GM18505 (cell line): ENCODE measurements around the gene FAM98C.
"Not testable (repeated sequence)": the region's sequence is repeated elsewhere in the genome, so short reads cannot be mapped to it uniquely, and the experiment has no call there.

Experiments used
- ATAC-seq: cut with Tn5 transposase; IDR thresholded peaks from one replicate; pipeline ENCODE4 v1.9.1; 2021; ENCODE audit not compliant: unreplicated experiment
- POLR2A ChIP-seq: IDR thresholded peaks from 4 replicates; pipeline ENCODE4 v1.6.1; 2011; ENCODE audit warnings: borderline replicate concordance; ENCODE audit not compliant: insufficient read depth, insufficient read length; ENCODE audit errors: extremely low read depth

Gene FAM98C

DNA sequence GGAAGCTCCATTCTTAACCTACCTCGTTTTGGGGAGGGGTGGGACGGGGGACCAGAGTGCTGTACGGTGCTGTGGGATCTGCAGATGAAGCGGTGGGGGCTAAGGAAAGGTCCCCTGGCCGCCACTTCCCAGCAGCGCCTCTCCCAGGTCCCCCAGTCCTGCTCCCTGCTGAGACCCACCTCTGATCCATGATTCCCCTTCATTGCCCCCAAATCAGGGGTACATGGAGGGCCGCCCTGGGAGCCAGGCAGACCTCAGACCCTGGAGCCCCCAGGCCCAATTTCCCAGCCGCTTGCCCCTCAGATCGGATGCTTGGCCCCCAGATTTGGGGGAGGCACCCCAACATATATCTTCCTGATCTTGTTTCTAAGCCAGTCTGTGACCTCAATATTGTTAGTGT, 3.8 kb upstream of the FAM98C start:
- TF ChIP-seq POLR2A: no peak
- no peak for ATAC-seq

DNA sequence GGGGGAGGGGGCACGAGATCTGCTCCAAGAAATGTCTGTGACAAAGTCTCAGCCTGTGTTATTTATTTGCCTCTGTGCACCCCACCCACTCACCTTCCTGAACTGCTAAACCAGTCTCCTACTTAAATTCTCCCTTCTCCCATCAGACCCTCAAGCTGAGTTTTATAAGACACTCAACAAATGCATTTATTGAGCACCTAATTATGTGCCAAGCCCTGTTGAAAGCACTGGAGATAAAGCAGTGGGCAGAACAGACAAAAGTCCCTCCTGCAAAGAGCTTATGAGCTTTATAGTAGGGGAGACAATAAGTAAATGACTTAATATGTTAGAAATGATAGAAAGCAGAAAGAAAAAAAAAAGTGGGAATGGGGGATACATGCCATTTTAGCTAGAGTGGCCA, 3.4 kb upstream of the FAM98C start:
- no peak for TF ChIP-seq POLR2A
- ATAC-seq: no peak

DNA sequence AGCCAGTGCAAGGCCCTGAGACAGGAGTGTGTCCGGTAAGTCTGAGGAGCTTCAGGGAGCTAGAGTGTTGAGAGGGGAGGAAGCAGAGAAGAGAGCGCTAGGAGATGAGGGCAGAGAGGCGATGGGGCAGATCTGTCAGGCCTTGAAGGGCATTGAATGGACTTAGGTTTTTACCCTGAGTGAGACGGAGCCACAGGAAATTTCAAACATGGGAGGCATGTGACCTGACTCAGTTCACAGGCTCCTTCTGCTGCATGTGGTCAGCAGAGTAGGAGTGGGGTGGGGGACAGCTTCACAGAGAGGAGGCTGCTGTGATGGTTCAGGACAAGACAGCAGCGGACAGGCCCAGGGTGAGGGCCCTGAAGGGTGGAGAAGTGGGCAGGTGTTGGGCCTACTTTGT, 2.5 kb upstream of the FAM98C start:
- ATAC-seq: no peak
- no peak for TF ChIP-seq POLR2A

DNA sequence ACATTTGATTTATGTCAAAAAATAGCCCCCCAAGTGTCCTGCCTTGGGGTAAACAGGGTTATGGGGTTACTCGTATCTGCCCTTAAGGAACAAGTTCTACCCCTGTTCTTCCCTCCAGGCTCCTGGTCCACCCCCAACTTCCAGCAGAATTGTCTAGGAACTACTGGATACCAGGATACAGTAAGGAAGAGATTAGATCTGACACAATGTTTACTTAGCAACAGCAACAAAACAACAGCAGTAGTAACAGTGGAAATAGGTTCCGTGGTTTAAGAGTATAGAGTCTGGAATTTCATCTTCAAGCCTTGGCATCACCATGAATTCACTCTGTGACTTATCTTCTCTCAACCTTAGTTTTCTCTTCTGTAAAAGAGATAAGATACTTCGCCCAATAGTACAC, 1.7 kb upstream of the FAM98C start:
- no peak for ATAC-seq
- TF ChIP-seq POLR2A: no peak

DNA sequence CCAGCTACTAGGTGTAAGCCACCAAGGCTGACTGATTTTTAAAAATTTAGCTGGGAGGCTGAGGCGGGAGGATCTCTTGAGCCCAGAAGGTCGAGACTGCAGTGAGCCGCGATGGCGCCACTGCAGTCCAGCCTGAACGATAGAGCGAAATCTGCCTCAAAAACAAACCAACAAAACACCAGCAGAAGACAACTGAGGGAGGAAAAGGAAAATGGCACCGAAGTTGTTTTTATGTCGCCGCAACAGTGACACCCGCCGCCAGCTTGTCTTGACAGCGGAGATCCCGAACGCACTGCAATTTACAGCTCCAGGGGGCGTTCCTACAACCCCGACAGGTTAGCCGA, 298 bp upstream of the FAM98C start:
- peak; percentile 39 for TF ChIP-seq POLR2A
- no peak for ATAC-seq

DNA sequence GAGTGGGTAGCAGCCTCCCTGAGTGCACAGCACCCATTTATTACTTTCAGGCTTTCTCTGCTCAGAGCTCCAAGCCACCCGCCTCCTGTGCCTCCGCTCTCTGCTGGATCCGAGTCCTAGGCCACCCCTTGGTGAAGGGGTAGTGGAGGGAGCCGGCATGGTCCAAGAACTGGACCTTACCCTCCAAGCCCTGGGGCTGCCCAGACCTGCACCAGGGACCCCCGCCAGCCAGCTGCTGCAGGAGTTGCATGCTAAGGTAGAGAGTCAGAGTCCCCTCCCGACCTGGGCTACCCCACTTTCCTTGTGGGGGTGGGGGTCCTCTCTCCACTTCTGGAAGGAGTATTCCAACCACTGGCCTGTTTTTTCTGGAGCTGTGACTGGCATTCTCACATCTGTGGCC, 2.0 kb downstream of the FAM98C start:
- ATAC-seq: no peak

DNA sequence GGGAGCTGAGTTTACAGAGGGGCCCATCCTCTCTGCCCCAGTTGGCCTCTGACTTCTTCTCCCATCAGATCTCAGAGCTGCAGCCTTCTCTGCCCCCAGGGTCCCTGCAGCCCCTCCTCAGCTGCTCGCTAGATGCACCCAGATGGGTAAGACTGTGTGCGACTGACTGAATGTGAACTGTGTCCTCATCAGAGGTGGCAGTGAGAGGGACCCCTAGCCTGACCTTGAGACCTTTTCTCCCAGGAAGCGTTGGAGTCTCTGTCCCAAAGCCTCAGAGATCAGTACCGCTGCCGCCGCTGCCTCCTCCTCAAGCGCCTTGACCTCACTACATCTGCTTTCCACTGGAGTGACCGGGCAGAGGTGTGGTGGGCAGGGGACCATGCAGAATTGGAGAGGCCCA, 2.4 kb downstream of the FAM98C start:
- no peak for TF ChIP-seq POLR2A

More for the DNA sequence above, 2.0 kb downstream of the FAM98C start:
- TF ChIP-seq POLR2A: no peak

DNA sequence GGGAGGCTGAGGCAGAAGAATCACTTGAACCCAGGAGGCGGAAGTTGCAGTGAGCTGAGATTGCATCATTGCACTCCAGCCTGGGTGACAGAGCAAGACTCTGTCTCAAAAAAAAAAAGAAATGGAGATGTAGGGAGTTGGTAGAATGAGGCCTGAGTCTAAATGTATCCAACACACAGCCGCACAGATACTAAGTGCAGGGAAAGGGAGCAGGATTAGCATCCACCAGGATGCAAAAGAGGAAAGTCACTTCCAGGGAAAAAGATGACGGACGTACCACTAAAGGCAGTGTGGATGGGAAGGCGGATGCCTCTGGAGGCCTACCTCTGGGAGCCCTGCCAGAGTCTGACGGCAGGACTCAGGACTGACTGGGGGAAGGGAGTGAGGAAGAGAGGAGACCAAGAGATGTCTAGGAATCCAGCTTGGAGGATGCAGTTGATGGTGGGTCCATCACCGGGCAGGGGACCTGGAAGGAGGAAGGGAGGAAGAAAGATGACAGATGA, 6.8 kb downstream of the FAM98C start:
- no peak for ATAC-seq
- TF ChIP-seq POLR2A: no peak

More for the DNA sequence above, 2.4 kb downstream of the FAM98C start:
- no peak for ATAC-seq

DNA sequence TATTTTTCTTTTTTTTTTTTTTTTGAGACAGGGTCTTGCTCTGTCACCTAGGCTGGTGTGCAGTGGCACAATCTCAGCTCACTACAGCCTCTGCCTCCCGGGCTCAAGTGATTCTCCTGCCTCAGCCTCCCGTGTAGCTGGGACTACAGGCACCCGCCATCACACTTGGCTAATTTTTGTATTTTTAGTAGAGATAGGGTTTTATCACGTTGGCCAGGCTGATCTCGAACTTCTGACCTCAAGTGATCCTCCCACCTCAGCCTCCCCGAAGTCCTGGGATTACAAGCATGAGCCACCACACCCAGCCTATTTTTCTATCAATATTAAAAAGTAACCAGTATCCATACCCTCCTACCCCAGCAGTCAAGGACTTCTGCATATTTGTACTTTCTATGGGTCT, 7.5 kb downstream of the FAM98C start:
- ATAC-seq: not testable (repeated sequence)

DNA sequence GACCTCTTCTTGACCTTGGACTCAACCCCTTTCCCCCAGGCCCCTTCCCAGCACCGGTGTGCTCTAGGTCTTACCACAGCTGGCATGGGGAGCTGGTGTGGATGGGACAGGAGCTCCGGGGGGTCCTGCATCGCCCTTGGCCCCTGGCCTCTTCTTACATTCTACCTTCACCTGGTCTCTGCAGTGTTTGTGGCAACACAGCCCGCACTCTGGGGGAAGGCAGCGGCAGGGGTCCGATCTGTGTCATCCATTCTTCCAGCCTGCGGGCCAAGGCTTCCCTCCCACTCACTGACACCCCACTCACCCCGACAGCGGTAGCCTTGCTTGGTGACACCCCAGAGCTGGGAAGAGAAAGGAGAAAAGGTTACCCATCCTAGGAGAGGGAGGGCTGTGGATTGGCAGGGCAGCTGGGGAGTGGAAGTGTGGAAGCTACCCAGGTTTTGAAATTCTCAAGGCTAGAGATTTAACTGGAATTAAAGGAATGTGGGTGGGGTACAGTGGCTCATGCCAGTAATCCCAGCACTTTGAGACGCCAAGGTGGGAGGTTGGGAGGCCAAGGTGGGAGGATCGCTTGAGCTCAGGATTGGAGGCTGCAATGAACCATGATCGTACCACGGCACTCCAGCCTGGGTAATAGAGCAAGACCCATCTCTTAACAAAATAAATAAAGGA, 8.3 kb downstream of the FAM98C start:
- no peak for ATAC-seq
- TF ChIP-seq POLR2A: no peak

DNA sequence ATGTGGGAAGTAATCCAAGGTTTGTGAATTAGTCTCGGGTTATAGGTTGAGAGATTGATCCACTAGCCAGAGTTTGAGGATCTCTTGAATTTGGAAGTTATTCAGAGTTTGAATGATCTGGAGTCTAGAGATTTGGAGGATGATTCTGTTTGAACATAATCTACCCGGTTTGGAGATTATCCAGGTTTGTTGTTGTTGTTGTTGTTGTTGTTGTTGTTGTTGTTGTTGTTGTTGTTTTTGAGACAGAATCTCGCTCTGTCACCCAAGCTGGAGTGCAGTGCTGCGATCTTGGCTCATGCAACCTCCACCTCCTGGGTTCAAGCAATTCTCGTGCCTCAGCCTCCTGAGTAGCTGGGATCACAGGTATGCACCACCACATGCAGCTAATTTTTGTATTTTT, 9.0 kb downstream of the FAM98C start:
- not testable (repeated sequence) for ATAC-seq

DNA sequence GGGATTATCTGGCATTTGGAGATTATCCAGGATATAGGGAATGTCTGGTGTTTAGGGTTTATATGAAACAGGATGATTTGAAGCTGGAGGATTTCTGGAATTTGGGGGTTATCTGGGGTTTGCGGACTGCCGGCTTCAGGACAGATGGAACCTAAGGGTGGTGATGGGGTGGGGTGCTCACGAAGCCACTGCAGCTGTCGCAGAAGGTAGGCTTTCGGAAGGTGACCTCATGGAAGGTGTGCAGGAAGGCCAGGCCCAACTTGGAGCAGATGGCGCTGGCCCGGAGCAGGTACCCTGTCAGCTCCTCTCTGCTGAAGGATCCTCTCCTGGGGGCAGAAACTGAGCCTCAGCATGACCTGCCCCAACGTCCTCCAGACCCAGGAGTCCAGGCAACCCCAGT, 9.6 kb downstream of the FAM98C start:
- no peak for TF ChIP-seq POLR2A
- ATAC-seq: no peak

DNA sequence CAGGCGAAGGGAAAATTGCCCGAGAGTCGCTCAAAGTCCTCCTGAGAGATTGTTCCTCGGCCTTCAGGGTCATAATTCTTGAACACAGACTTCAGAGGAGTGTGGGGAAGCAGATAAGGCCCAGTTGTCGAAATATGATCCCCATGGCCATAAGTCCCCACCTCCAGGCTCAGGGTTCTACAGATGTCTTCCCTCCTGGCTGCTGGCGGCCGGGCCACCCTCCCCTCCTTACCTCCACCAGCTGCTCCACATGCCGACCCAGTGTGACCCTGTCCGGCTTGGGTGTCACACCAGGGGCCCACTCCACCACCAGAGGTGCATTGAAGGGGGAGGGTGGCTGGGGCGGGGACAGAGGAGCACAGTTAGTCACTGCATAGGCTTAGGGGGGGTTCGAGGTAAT, 10.1 kb downstream of the FAM98C start:
- no peak for TF ChIP-seq POLR2A
- no peak for ATAC-seq

DNA sequence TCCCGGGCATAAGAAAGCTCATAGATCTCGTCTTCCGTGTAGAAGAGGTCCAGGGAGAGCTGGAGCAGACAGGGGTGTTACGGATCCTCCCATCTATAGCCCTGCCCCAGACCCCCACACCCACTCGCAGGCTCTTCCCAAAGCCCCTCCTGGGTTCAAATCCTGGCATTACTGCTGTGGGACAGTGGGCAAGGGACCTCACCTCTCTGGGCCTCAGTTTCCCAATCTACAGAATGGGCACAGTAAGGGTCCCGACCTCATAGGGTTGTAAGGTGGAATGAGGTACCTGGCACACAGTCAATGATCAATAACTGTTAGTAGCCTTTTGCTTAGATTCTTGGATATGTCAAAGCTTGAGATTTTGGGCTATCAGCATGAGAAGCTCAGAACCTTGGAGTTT, 10.5 kb downstream of the FAM98C start:
- TF ChIP-seq POLR2A: no peak
- no peak for ATAC-seq

DNA sequence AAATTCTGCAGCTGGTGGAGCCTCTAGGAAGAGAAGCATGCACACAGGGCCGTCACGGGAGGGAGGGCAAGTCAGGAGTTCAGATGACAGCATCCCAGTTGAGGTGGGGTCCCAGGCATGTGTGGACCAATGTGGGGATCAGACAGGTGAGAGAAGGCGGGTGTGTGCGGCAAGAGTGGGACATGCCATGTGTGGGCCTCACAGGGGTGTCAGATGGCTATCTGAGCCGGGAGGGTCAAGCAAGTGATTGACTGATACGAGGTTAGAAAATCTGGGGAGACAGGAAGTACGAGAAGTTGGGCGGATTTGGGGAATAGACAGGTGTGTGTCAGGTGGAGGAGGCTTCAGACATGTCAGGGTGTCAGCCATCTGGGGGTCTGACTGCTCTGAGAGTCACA, 14.3 kb downstream of the FAM98C start:
- no peak for TF ChIP-seq POLR2A
- no peak for ATAC-seq
